ENCODE data around the gene PDE4D. TPM values are rescaled to one million over a fixed set of nuclear protein-coding genes. Genes with fewer than 3 reads are reported as not detected.

The PDE4D gene
- total RNA-seq, 1 donor from 2014 or later, result 11.8 TPM

GRCh38 chr5:59086024-59086423 is 807.5 kb downstream of the PDE4D start:
- TF ChIP-seq CTCF (conservative IDR thresholded peaks at IDR 0.05), result no peak
- Mint-ChIP-seq H3K9me3 (no peaks in the 10 kb centered on the region), H3K4me1 (no peaks in the 10 kb centered on the region), H3K4me3 (no peak overlapping the region), H3K36me3 (ENCODE audit: low read depth) (no peaks in the 10 kb centered on the region), H3K27ac (ENCODE audit: unreplicated experiment) (no peak overlapping the region), H3K27me3 (ENCODE audit: low read depth) (no peaks in the 10 kb centered on the region)
- no peak for DNase-seq (ENCODE audit: low read depth, low spot score)

DNA sequence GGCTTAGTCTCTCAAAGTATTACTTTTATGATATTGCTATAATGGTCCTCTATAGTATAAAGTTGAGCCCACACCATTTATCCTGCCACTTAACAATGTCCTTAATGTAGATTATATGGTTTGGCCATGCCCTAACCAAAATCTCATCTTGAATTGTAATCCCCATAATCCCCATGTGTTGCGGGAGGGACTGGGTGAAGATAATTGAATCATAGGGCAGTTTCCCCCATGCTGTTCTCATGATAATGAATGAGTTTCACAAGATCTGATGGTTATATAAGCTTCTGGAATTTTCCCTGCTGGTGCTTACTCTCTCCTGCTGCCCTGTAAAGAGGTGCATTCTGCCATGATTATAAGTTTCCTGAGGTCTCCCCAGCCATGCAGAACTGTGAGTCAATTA is 811.8 kb downstream of the PDE4D start:
- no peaks in the 10 kb centered on the region for H3K27me3 Mint-ChIP-seq (ENCODE audit: low read depth)
- DNase-seq (ENCODE audit: low read depth, low spot score), result no peak
- no peak for TF ChIP-seq CTCF (conservative IDR thresholded peaks at IDR 0.05)
- H3K4me1 Mint-ChIP-seq, result no peaks in the 10 kb centered on the region
- no peak overlapping the region for H3K27ac Mint-ChIP-seq (ENCODE audit: unreplicated experiment)
- no peaks in the 10 kb centered on the region for H3K9me3 Mint-ChIP-seq
- H3K4me3 Mint-ChIP-seq, result no peak overlapping the region
- no peaks in the 10 kb centered on the region for H3K36me3 Mint-ChIP-seq (ENCODE audit: low read depth)

GRCh38 chr5:59079622-59080620 is 813.6 kb downstream of the PDE4D start:
- Mint-ChIP-seq H3K4me3 (no peak overlapping the region), H3K9me3 (no peaks in the 10 kb centered on the region), H3K27ac (ENCODE audit: unreplicated experiment) (no peak overlapping the region), H3K4me1 (no peaks in the 10 kb centered on the region), H3K36me3 (ENCODE audit: low read depth) (no peaks in the 10 kb centered on the region), H3K27me3 (ENCODE audit: low read depth) (no peaks in the 10 kb centered on the region)
- TF ChIP-seq CTCF (conservative IDR thresholded peaks at IDR 0.05), result no peak
- DNase-seq (ENCODE audit: low read depth, low spot score), result no peak

DNA sequence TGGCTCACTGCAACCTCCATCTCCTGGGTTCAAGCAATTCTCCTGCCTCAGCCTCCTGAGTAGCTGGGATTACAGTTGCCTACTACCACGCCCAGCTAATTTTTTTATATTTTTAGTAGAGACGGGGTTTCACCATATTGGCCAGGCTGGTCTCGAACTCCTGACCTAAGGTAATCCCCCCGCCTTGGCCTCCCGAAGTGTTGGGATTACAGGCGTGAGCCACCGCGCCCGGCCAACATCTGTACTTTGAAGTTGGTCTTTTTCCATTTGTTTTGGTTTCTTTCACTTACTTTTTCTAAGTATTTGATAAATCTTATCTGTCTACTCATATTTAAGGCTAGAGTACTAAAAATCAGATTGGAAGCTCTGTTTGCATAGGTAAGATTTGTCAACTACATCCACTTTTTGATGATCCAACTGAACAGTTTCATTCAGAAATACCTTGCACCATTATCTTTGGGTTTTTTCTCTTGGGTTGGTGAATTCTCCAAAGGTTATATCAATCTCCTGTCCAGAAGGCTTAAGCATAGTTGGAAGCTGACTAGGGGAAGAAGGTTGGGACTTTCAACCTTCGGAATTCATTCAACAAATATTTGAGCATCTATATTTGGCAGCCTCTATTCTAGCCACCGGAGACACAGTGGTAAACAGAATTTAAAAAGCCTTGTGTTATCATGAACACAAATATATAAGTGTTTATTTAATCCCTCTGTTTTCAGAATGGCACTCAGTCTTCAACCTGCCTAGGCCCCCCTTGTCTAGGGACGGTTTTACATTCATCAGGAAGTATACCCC is 821.6 kb downstream of the PDE4D start:
- H3K27ac Mint-ChIP-seq (ENCODE audit: unreplicated experiment), result no peak overlapping the region
- no peaks in the 10 kb centered on the region for H3K36me3 Mint-ChIP-seq (ENCODE audit: low read depth)
- H3K9me3 Mint-ChIP-seq, result peaks cover 3% of the 10 kb centered on the region
- H3K27me3 Mint-ChIP-seq (ENCODE audit: low read depth), result no peaks in the 10 kb centered on the region
- no peaks in the 10 kb centered on the region for H3K4me1 Mint-ChIP-seq
- no peak for TF ChIP-seq CTCF (conservative IDR thresholded peaks at IDR 0.05)
- no peak for DNase-seq (ENCODE audit: low read depth, low spot score)
- H3K4me3 Mint-ChIP-seq, result no peak overlapping the region

DNA sequence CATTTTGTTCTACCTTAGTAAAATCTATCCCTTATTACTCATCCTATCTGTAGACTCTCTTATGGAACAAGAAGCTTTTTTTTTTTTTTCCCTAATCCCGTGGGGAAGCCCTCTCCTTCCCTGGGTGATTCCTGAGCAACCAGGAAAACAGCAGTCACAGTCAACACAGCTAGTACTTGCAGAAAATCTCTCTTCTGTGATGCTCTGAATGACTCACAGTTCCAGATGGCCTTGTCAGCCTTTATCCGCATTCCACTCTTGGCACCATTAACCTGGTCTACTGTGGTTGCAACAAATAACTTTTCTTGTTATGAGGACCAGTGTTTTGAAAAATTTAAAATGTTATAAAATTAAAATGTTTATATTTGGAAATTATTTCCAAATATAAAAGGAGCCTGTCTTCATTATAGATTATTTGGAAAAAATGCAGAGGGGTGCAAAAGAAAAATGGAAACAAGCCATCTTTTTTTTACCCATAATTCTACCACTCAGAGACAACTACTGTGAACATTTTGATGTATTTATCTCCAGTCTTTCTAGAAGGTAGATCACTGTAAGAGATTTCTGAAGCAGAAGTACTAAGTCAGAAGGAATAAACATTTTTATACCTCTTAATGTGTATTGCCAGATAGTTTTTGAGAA is 824.0 kb downstream of the PDE4D start:
- Mint-ChIP-seq H3K27ac (ENCODE audit: unreplicated experiment) (no peak overlapping the region), H3K27me3 (ENCODE audit: low read depth) (no peaks in the 10 kb centered on the region), H3K4me1 (no peaks in the 10 kb centered on the region), H3K9me3 (peaks cover 3% of the 10 kb centered on the region), H3K4me3 (no peak overlapping the region), H3K36me3 (ENCODE audit: low read depth) (no peaks in the 10 kb centered on the region)
- no peak for DNase-seq (ENCODE audit: low read depth, low spot score)
- no peak for TF ChIP-seq CTCF (conservative IDR thresholded peaks at IDR 0.05)
